ENCODE data around the gene ATP1B2. TPM values are rescaled to one million over a fixed set of nuclear protein-coding genes. Genes with fewer than 3 reads are reported as not detected.
A peak's percentile ranks its signal among the peaks of the same experiment; 100 is the strongest.

Gene ATP1B2
- total and polyA plus RNA-seq, 2 of the 8 experiments (the other 6 are each of a cell fraction or from before 2014, with no cell fraction given), result 9.1 to 21.0 TPM

DNA sequence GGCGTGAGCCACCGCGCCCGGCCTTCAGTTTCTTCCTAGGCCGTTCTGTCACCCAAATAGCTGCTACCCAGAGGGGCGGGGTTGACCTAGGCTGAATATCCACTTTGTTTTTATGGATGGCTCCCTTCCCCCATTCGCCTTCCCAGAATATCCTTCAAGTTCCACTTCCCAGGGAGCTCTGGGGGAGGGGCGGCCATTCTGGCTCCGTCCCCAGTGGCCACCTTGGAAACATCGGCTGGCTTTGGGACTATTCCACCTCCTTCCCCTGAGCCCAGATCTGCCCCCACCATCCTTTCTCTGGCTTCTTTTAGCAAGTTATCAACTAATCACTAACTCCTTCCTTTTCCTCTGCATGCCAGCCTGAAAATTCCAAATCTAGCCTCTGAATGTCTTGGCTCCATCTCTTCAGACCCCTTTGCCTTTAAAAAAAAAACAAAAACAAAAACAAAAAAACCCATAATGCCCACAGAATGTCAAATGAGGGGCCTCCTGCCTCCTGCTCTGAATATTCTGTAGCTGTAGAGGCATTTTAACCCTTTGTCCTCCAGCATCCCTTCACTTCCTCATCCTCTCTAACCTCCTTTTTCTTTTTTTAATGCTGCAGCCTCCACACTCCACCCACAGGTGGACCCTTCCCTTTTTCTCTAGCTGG, 6.4 kb downstream of the ATP1B2 start (continued):
- no peak for TF ChIP-seq GABPA (IDR thresholded peaks at IDR 0.05; ENCODE audit: borderline replicate concordance, insufficient read depth, low read length)
- TF ChIP-seq RBBP5 (IDR thresholded peaks at IDR 0.05; ENCODE audit: borderline replicate concordance, low read depth, low read length), result peak; percentile 97
- no peak for TF ChIP-seq KDM4A (IDR thresholded peaks at IDR 0.05; ENCODE audit: low read depth, low read length, severe bottlenecking)
- TF ChIP-seq, protein P1, sequence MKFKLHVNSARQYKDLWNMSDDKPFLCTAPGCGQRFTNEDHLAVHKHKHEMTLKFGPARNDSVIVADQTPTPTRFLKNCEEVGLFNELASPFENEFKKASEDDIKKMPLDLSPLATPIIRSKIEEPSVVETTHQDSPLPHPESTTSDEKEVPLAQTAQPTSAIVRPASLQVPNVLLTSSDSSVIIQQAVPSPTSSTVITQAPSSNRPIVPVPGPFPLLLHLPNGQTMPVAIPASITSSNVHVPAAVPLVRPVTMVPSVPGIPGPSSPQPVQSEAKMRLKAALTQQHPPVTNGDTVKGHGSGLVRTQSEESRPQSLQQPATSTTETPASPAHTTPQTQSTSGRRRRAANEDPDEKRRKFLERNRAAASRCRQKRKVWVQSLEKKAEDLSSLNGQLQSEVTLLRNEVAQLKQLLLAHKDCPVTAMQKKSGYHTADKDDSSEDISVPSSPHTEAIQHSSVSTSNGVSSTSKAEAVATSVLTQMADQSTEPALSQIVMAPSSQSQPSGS (IDR thresholded peaks at IDR 0.05; ENCODE audit: low read length), result peak; percentile 66; the same call in 1 of the 2 replicates
- no peak for TF ChIP-seq SAP30 (IDR thresholded peaks at IDR 0.05; ENCODE audit: insufficient read depth, insufficient replicate concordance, low read length)
- TF ChIP-seq CBX5 (IDR thresholded peaks at IDR 0.05; ENCODE audit: low read depth, low read length), result no peak
- TF ChIP-seq RAD21 (IDR thresholded peaks at IDR 0.05 in 1 of 2, conservative IDR thresholded peaks at IDR 0.05 in 1 of 2; ENCODE audit: low read depth in 2 of 2, low read length in 2 of 2), result peak; percentile 6 to 32; a peak in 3 of 4 replicates

All from H1 (cell line).